Right cardiac atrium (tissue), 5 donors: Measurements from ENCODE around the gene NSUN2. TPM values are rescaled to one million over a fixed set of nuclear protein-coding genes. Genes with fewer than 3 reads are reported as not detected.
"Not testable (repeated sequence)": the region's sequence is repeated elsewhere in the genome, so short reads cannot be mapped to it uniquely, and the experiment has no call there.

ENCODE experiments used
- ATAC-seq, 2 donors: fragments of 200-7000 bp; cut with Tn5 transposase; one replicate each; pipeline versions ENCODE4 v1.8.0 to v1.9.1; 2020; ENCODE audit warnings: moderate library complexity in 2 of 2, mild to moderate bottlenecking in 1 of 2
- DNase-seq, 3 donors: peaks; one replicate each; pipeline ENCODE4 v3.0.0-alpha.2; 2020
- H3K27ac ChIP-seq: one replicate; pipeline ENCODE4 v1.5.1; 2013; ENCODE audit warnings: mild to moderate bottlenecking, low read length, control low read depth, moderate library complexity
- H3K27me3 ChIP-seq: one replicate; pipeline ENCODE4 v1.6.1; 2013; ENCODE audit not compliant: control insufficient read depth, insufficient read depth
- H3K4me1 ChIP-seq: one replicate; pipeline ENCODE4 v1.6.1; 2013; ENCODE audit warnings: low read length; ENCODE audit not compliant: control insufficient read depth, insufficient read depth
- H3K4me3 ChIP-seq: one replicate; pipeline ENCODE4 v1.5.1; 2013; ENCODE audit warnings: low read length, control low read depth
- H3K9me3 ChIP-seq: one replicate; pipeline ENCODE4 v1.6.1; 2013; ENCODE audit warnings: low read length; ENCODE audit not compliant: control insufficient read depth
- WGBS: extraction: QIAGEN DNeasy Blood & Tissue Kit; methylation state at CpG from one replicate; pipeline ENCODE4 v1.1.7; 2013; 5-methylcytosine and 5-hydroxymethylcytosine counted together
- intact Hi-C, 4 donors: fragments of 100-400 bp; cut with DNase I; formaldehyde crosslinking; loops; one replicate each; pipeline versions ENCODE4 v1.11.0 to v1.14.0; 2022 to 2023
- polyA plus RNA-seq: library from polyadenylated mRNA; stranded (reverse); fragments of 200-250 nt; gene quantifications from one replicate; pipeline ENCODE4 v1.2.3, GENCODE V29; 2013
- total RNA-seq, 4 donors: library from RNA; stranded (reverse); fragmentation: NEBNext Ultra II Directional; extraction: Animal tissue kit (Norgen Biotek cat#: 25700); gene quantifications; one replicate each; pipeline ENCODE4 v1.2.1, GENCODE V29; 2021
- donor health status: healthy with polysubstance abuse.
- donor health status: DM: no; HTN: yes; CAD: no.
- donor health status: DM: no; HTN: no; CAD: no.
- donor health status: DM: no; HTN: yes; CAD: no; lungs with severe emphysema.
- donor health status: DM: yes; HTN: yes; CAD: no.

NSUN2 gene
- total and polyA plus RNA-seq, 5 donors = 23.7 to 31.2 (median 27.0) TPM

DNA sequence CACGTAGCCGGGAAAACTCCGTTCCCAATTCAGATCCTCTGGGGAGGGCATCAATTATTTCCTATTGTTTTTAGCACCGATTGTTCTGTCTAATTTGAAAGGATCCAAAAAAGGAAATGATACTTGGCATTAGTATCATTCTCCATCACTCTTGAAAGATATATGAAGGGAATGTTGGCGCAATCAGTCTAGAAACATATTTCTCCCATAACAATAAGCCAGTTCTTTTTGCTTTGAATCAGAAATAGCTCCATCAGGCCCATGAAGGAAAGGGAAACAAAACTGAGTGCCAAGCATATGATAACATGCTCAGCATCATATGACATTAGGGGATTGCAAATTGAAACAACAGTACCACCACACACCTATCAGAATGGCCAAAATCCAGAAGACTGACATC, 40.2 kb upstream of the NSUN2 start:
- DNase-seq = no peak
- intact Hi-C loops = no loop called here
- no peak overlapping the region for H3K27ac ChIP-seq
- no peak overlapping the region for H3K4me3 ChIP-seq
- no peaks in the 10 kb centered on the region for H3K4me1 ChIP-seq
- peaks cover 8% of the 10 kb centered on the region for H3K9me3 ChIP-seq
- no peaks in the 10 kb centered on the region for H3K27me3 ChIP-seq
- 66% methylated on average over 5 of the region's 5 CpGs for WGBS
- ATAC-seq = no peak

DNA sequence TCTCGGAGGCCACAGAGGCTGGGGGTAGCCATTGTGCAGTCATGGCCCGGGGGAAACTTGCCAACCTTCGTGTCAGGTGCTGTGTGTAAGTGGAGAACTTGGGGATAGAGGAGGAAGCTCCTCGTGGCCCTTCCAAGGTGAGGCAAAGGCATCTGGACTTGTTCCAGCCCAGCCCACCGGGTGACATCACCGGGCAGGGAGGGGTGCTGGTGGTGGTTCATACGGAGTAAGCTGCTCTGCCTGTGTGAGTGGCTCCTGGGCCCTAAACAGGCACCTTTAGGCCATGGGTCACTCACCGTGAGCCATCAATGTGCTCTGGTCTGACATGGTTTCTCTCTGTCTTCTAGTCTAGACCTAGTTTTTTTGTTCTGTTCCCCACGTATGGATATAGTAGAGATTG, 35.9 kb upstream of the NSUN2 start:
- H3K27me3 ChIP-seq, ATAC-seq, H3K27ac ChIP-seq, DNase-seq, intact Hi-C loops, H3K4me3 ChIP-seq, H3K4me1 ChIP-seq: not testable (repeated sequence)
- H3K9me3 ChIP-seq = peaks cover 10% of the 10 kb centered on the region
- WGBS = 81% methylated on average over 9 of the region's 9 CpGs

GRCh38 chr5:6667648-6668047, 34.8 kb upstream of the NSUN2 start:
- H3K27ac ChIP-seq = no peak overlapping the region
- no peak overlapping the region for H3K4me3 ChIP-seq
- DNase-seq (no peak), ATAC-seq (no peak)
- H3K9me3 ChIP-seq = peaks cover 9% of the 10 kb centered on the region
- WGBS = 94% methylated on average over 5 of the region's 5 CpGs
- intact Hi-C loops = no loop called here
- no peaks in the 10 kb centered on the region for H3K27me3 ChIP-seq
- H3K4me1 ChIP-seq = no peaks in the 10 kb centered on the region

- DNase-seq (no peak), ATAC-seq (no peak)
- no peak overlapping the region for H3K27ac ChIP-seq
- no peaks in the 10 kb centered on the region for H3K4me1 ChIP-seq
- H3K4me3 ChIP-seq = no peak overlapping the region
- peaks cover 6% of the 10 kb centered on the region for H3K9me3 ChIP-seq
- 89% methylated on average over 15 of the region's 15 CpGs for WGBS
- H3K27me3 ChIP-seq = no peaks in the 10 kb centered on the region
- intact Hi-C loops = no loop called here
These were observed 33.9 kb upstream of the NSUN2 start for GRCh38 chr5:6666762-6667161.

GRCh38 chr5:6660688-6661087, 27.8 kb upstream of the NSUN2 start:
- DNase-seq (no peak), ATAC-seq (no peak)
- Histone ChIP-seq H3K9me3 (peaks cover 11% of the 10 kb centered on the region), H3K27ac (no peak overlapping the region), H3K4me3 (no peak overlapping the region), H3K27me3 (no peaks in the 10 kb centered on the region), H3K4me1 (no peaks in the 10 kb centered on the region)
- intact Hi-C loops = no loop called here
- WGBS = 97% methylated on average over 3 of the region's 3 CpGs

DNA sequence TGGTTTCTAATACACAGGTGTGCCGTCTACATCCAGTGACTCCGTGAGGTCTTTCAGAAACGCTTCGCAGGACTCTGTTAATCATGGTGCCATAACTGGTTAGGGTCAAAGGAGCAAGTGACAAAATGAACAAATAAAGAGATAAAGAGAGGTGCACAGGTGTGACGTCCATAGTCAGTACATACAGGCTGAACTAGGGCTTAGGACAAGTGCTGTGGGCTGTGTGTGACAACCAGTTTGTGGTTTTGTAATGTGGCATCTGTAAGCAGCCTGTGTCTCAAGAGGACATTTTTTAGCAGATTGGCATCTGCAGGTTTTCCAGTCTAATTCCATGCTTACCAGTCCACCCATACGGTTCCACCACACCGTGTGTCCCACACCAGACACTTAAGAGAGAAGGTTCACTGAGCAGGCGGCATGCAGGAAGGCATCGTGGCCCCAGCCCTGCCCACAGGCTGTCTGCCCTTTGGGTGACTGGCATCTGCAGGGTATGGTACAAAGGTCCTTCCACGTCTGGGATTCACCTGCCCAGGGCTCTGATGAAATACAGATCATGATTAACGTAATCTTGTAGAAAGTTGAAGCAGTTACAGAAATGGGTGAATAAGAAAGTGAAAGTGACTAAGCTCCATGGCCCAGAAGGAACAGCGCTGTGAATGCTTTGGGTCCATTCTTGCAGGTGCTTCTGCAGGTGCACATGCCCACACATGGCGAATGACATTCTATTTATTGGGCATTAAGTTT, 27.3 kb upstream of the NSUN2 start:
- intact Hi-C loops = no loop called here
- no peaks in the 10 kb centered on the region for H3K27me3 ChIP-seq
- ATAC-seq = no peak

GRCh38 chr5:6656680-6657079, 23.8 kb upstream of the NSUN2 start:
- ATAC-seq (no peak), DNase-seq (no peak)
- WGBS = 97% methylated on average over 5 of the region's 5 CpGs
- Histone ChIP-seq H3K27ac (no peak overlapping the region), H3K4me3 (no peak overlapping the region), H3K4me1 (no peaks in the 10 kb centered on the region), H3K9me3 (peaks cover 14% of the 10 kb centered on the region), H3K27me3 (no peaks in the 10 kb centered on the region)
- intact Hi-C loops = no loop called here

More for the DNA sequence above, 27.3 kb upstream of the NSUN2 start:
- WGBS = 94% methylated on average over 13 of the region's 13 CpGs
- no peak overlapping the region for H3K4me3 ChIP-seq
- H3K9me3 ChIP-seq = peaks cover 14% of the 10 kb centered on the region
- no peaks in the 10 kb centered on the region for H3K4me1 ChIP-seq
- DNase-seq = no peak
- H3K27ac ChIP-seq = no peak overlapping the region

DNA sequence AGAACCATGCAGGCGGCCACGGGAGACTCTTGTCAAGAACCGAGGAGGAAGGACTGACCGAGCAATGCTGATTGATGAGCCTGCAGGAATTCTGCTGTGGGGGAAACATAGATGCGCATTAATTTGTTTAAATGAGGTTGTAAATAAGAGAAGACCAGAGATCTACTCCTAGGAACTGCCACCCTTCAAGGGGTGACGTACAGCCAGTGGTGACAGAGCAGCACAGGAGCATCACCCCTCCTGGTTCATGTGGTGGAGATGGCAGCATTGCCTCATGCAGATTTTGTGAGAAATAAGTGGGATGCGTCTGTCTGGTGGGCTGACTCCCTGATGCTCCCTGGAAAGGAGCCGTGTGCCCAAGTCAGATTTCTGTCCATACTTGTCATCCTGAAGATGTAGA, 22.6 kb upstream of the NSUN2 start:
- Histone ChIP-seq H3K27me3 (no peaks in the 10 kb centered on the region), H3K9me3 (peaks cover 14% of the 10 kb centered on the region), H3K4me3 (no peak overlapping the region), H3K27ac (no peak overlapping the region), H3K4me1 (no peaks in the 10 kb centered on the region)
- ATAC-seq = no peak
- intact Hi-C loops = no loop called here
- DNase-seq = no peak
- 97% methylated on average over 8 of the region's 8 CpGs for WGBS

DNA sequence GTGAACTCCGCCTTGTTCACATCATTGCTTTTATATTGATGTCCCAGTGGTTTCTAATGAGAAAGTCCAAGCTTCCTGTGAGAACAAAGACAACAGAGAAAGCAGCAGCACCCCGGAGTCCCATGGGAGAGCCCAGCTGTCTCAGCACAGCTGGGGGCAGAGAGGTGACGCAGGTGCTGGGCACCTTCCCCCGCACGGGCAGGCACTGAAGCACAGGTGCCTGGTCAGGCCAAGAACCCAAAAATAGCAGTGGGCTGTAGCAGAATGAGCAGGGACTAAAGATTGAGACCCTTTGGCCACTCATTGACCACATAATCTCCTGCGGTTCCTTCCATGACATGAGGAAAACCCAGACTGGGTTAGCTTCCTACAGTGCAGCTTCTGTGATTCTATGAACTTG, 19.2 kb upstream of the NSUN2 start:
- 75% methylated on average over 6 of the region's 6 CpGs for WGBS

DNA sequence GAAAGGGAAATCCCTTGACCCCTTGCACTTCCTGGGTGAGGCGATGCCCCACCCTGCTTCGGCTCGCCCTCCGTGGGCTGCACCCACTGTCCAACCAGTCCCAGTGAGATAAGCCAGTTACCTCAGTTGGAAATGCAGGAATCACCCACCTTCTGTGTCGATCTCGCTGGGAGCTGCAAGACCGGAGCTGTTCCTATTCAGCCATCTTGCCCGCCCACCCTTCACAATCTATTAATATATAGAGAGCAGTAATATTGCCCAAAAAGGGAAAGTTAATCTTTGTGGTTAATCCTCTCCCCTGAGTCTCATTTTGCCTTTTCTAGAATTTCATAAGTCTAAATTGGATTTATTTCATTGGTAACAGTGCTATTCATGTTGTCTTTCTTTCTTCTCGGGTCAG, 16.8 kb upstream of the NSUN2 start:
- no peaks in the 10 kb centered on the region for H3K4me1 ChIP-seq
- H3K27me3 ChIP-seq = no peaks in the 10 kb centered on the region
- H3K27ac ChIP-seq = no peak overlapping the region
- no peak overlapping the region for H3K4me3 ChIP-seq
- DNase-seq = no peak
- intact Hi-C loops = no loop called here
- H3K9me3 ChIP-seq = no peaks in the 10 kb centered on the region
- 97% methylated on average over 9 of the region's 9 CpGs for WGBS
- ATAC-seq = no peak

More for the DNA sequence above, 19.2 kb upstream of the NSUN2 start:
- no peaks in the 10 kb centered on the region for H3K27me3 ChIP-seq
- intact Hi-C loops = no loop called here
- no peak overlapping the region for H3K4me3 ChIP-seq
- no peak overlapping the region for H3K27ac ChIP-seq
- DNase-seq (no peak), ATAC-seq (no peak)
- H3K9me3 ChIP-seq = peaks cover 5% of the 10 kb centered on the region
- H3K4me1 ChIP-seq = no peaks in the 10 kb centered on the region

GRCh38 chr5:6649186-6649585, 16.3 kb upstream of the NSUN2 start:
- ATAC-seq (no peak), DNase-seq (no peak)
- no peaks in the 10 kb centered on the region for H3K4me1 ChIP-seq
- WGBS = 60% methylated on average over 10 of the region's 10 CpGs
- intact Hi-C loops = no loop called here
- no peaks in the 10 kb centered on the region for H3K27me3 ChIP-seq
- no peaks in the 10 kb centered on the region for H3K9me3 ChIP-seq
- H3K4me3 ChIP-seq = no peak overlapping the region
- H3K27ac ChIP-seq = no peak overlapping the region
